GM21447 (cell line): ENCODE measurements around the gene ANXA6.

Experiments used
- ATAC-seq: cut with Tn5 transposase; IDR thresholded peaks from one replicate; pipeline ENCODE4 v1.9.1; 2021; ENCODE audit not compliant: unreplicated experiment

ANXA6 gene

GRCh38 chr5:151084363-151084762 lies 73.2 kb downstream of the ANXA6 start:
- no peak for ATAC-seq

GRCh38 chr5:151083081-151083676 lies 74.4 kb downstream of the ANXA6 start:
- no peak for ATAC-seq

GRCh38 chr5:151082282-151082902 lies 75.2 kb downstream of the ANXA6 start:
- ATAC-seq: no peak

- ATAC-seq: no peak
These were observed 75.9 kb downstream of the ANXA6 start for GRCh38 chr5:151081431-151082281.

GRCh38 chr5:151080613-151081430 lies 76.8 kb downstream of the ANXA6 start, which contains the start of gene TNIP1:
Gene TNIP1 (minus strand): TSS chr5:151081034. CDS start chr5:151065095, 15,939 bp downstream.
- ATAC-seq: peak; percentile 58

GRCh38 chr5:151079838-151080612 lies 77.6 kb downstream of the ANXA6 start:
- no peak for ATAC-seq

GRCh38 chr5:151078490-151079262 lies 78.9 kb downstream of the ANXA6 start:
- ATAC-seq: peak; percentile 44

- no peak for ATAC-seq
These were observed 79.6 kb downstream of the ANXA6 start for GRCh38 chr5:151077967-151078366.

- no peak for ATAC-seq
These were observed 80.2 kb downstream of the ANXA6 start for GRCh38 chr5:151077419-151077818.

GRCh38 chr5:151076616-151077015 lies 81.0 kb downstream of the ANXA6 start:
- ATAC-seq: no peak

- no peak for ATAC-seq
These were observed 81.8 kb downstream of the ANXA6 start for GRCh38 chr5:151075698-151076331.

GRCh38 chr5:151074557-151074956 lies 83.0 kb downstream of the ANXA6 start:
- ATAC-seq: no peak

- ATAC-seq: no peak
These were observed 84.3 kb downstream of the ANXA6 start for GRCh38 chr5:151073280-151073679.

- no peak for ATAC-seq
These were observed 85.0 kb downstream of the ANXA6 start for GRCh38 chr5:151072630-151073025.

- ATAC-seq: no peak
These were observed 85.5 kb downstream of the ANXA6 start for GRCh38 chr5:151071848-151072629.

- no peak for ATAC-seq
These were observed 86.6 kb downstream of the ANXA6 start for GRCh38 chr5:151071021-151071420.

- ATAC-seq: no peak
These were observed 87.1 kb downstream of the ANXA6 start for GRCh38 chr5:151070449-151070848.
